RPMI8226 (cell line): ENCODE measurements around the gene SCART1.
"Not testable (repeated sequence)": the region's sequence is repeated elsewhere in the genome, so short reads cannot be mapped to it uniquely, and the experiment has no call there.

Source experiments
- DNase-seq: peaks from one replicate; pipeline ENCODE4 v3.0.0-alpha.2; 2015

SCART1 gene

DNA sequence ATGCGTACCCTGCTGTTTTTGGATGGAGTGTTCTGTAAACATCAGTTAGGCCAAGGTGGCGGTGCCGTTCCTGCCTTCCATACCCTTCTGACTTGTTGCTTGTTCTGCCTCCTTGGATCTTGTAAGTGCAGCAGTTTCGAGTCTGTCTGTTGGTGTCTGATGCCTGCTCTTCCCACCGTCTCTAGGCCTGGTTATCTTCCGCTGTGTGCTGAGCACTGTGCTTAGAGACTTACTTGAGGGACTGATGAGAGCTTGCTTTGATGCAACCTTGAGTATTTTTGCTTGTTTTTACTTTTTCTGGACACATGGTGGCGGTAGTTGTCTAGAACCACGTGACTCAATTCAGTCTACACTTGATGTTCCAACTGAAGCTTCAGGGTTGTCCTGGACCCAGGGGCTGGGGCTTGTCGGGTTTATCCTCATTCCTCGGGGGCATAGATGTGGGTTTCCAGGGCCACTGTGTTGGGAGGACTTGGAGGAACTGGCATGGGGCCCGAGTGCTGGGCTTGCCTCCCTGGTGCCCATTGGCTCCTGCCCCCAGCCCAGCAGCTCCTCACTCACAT, 15.0 kb upstream of the SCART1 start:
- peak; percentile 16 for DNase-seq

DNA sequence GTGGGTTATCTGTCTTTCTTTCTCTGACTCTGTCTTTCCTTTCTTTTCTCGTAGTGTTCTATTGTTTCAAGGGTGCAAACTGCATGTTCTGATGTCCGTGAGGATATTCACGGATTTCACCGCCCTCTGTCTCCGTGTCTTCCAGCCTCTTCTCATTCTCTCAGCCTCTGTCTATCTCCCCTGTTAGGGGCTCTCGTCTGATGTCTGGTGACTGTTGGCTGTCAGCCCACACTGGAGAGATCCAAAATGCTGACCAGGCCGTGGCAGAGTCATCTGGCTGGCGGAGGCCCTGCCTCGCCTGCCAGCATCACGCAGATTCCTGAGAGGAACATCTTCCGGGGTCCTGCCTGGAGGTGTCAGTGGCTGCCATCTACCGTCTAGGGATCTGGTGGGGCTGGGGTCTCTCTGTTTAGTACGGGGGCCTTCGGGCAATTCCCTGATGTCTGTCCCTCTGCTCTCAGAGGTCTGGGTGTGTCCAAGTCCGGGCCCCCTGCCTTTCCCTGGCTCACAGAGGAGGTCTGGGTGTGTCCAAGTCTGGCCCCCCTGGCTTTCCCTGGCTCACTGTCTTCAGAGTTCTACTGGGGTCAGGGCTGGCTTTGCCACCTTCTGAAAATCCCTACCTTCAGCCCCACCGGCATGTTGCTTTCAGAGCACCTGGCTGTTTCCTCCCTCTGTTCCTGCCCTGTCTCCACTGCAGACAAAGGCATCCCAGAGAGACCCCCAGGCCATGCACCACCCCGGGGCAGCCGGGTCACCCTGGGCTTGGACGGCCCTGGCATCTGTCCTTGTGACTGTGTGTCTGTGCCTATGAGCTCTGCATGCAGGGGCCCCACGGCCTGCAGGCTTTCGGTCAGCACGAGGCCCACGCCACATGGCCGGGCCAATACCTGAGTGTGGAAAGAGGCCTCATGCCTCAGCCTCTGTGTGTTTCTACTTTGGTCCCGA, 14.0 kb upstream of the SCART1 start:
- no peak for DNase-seq

DNA sequence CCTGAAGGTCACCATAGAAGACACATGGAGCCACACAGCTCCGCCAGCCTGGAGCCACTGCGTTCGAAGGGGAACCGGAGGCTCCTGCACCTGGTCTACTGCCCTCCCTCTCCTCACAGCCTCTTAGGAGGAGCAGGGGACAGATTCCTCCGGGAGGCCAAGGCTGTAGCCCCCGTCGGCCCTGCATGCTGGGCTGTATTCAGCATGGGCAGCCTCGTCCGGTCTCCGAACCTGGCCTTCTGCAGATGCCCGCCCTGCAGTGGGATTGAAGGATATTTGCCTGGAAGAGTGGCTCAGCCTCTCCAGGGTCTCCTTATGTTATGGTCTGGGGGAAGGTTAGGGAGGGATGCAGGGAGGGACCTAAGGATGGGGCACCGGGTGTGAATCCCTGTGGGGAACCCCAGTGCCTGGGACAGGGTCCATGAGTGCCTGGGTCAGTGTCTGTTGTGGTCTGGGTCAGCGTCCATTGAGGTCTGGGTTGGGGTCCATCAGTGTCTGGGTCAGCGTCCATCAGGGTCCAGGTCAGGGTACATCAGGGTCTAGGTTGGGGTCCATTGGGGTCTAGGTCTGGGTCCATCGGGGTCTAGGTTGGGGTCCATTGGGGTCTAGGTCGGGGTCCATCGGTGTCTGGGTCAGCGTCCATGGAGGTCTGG, 13.0 kb upstream of the SCART1 start:
- DNase-seq: no peak

DNA sequence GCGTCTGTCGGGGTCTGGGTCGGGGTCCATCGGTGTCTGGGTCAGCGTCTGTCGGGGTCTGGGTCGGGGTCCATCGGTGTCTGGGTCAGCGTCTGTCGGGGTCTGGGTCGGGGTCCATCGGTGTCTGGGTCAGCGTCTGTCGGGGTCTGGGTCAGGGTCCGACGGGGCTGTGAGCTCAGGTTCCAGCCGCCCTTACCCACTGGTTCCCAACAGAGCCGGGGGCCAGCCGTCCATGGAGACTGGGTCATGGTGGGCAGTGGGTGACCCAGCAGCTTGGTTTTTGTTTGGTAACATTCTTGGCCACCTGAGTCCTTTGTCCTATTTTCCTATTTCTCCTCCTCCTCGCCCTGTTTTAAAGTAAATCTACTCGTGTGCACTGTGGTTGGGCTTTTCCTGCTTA, 12.4 kb upstream of the SCART1 start:
- not testable (repeated sequence) for DNase-seq

DNA sequence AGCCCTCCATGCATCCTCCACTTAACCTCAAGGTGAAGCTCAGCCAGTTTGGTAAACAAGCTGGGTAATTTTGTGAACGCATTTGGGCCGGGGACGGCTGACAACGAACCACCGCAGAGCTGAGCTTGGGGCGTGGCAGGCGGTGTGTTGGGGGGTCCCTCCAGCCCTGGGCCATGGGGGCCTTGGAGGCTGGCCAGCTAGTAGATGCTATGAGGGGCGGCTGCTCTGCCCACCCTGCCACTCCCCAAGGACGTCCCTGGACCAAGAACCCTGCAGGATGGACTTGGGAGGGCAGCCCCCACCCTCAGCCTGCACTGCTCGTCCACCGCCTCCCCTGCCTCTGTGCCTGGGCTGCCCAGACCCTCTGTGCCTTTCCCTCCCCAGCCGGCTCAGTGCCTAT, 12.0 kb upstream of the SCART1 start:
- no peak for DNase-seq

DNA sequence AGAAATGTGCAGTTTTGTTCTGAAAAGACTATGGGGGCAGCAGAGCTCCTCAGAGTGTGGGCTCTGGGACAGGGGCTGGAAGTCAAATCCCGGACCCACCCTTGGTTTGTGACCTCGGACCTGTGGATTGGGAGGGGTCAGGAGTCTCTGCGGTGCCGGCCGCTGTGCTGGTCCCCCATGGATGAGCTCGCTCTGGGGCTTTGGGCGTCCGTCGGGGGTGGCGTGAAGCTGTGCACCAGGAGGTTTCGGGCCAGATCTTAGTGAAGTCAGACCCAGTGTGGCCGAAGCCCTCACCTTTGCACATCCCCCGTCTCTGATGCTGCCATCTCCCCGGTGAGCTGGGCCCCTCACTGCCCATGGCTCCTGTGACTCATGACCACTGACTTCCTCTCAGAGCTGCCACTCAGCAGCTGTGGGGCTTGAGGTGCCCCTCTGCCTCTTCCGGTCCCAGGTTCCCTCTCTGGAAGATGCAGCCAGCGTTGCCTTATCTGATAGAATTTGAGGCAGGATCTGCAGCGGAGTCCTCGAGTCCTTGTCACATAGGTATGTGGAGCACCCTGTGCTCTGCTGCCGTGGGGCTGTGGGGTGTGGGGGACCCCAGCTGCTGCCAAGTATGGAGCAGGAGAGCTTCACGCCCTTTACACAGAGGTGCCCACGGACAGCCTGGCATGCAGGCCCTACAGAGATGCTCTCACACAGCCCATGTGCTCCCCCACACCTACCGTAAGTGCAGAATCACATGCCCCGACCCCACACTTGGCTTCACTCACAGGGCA, 11.4 kb upstream of the SCART1 start:
- DNase-seq: no peak

DNA sequence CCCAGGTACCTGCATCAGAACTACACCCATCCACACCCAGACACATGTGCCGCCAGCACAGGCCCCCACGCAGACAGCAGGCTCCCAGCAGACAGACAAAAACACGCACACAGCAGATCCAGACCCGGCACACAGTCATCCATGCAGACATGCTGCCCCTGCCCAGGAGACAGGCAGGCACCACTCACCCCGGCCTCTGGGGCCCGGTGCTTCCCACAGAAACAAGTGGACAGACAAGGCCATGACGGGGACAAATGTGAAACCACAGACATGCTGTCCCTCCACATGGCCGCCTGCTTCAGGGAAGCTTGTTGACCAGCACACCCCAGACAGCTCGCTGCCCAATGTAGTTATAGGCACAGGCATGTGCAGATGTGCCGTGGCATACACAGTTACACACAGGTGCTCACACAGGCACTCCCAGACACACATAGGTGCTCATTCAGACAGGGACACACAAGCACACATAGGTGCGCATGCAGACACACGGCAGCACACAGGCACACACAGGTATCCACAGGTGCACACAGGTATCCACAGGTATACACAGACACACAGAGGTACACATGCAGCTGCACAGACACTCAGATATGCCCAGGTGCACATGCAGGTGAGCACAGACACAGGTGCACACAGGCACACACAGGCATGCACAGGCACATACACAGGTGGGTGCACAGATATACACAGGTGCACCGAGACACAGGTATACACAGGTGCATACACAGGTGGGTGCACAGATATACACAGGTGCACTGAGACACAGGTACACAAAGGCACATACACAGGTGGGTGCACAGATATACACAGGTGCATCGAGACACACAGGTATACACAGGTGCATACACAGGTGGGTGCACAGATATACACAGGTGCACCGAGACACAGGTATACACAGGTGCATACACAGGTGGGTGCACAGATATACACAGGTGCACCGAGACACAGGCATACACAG, 10.5 kb upstream of the SCART1 start:
- no peak for DNase-seq

DNA sequence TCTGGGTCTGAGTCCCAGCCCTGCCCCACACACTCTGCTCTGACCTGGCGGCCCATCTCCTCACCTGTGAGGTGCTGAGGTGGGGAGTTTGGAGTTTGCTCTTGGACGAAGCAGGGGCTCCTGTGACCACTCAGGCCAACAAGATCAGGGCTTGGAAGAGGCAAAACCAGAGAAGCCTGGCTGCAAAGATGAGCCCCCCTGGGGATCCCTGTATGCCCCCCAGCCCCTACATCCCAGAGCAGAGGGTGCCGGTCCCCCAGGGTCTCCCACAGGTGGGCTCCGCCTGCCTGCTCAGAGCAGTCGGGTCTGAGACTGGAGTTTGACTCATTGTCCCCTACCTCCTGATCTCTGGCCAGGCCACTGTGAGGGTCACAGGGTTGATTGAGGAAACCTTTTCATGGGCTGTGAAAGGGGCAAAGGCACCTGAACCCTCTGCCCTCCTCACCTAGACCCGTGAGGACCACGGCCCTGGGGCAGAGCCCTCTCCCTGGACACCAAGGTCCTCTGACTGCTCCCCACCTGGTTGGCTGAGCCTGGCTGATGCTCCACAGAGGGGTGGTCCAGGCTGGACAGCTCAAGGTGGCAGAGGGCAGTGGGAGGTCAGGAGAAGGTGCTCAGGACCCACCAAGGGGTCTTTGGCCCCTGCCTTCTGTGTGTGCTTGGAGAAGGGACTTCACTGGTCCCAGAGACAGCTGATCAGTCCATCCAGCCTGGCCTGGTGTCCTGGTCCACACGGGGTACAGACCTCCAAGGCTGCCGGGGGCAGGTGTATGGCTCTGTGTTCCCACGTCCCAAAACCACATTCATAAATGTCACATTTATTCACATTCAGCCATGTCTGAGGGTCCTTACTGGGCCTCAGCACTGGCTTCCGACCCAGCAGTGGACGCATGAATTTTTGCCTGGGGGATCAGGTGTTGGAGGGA, 9.1 kb upstream of the SCART1 start:
- no peak for DNase-seq

DNA sequence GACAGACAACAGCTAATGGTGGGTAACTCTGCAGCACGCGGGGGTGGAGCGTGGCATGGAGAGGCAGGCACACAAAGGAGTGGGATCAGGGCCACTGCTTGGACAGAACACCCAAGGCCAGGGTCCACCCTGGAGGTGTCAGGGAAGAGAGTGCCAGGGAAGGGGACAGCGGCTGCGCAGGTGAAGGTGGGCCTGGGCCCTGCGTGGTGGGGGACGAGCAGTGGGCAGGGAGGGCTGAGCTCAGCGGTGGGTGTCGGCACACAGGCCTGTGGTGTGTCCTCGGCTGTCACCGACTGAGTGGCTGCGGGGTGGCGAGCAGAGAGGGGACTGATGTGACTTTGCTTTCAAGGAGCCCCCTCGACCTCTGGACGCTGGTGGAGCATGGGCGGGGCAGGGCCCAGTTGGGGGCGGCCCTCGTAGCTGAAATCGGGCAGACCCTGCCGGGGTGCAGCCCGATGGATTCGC, 8.4 kb upstream of the SCART1 start:
- no peak for DNase-seq

DNA sequence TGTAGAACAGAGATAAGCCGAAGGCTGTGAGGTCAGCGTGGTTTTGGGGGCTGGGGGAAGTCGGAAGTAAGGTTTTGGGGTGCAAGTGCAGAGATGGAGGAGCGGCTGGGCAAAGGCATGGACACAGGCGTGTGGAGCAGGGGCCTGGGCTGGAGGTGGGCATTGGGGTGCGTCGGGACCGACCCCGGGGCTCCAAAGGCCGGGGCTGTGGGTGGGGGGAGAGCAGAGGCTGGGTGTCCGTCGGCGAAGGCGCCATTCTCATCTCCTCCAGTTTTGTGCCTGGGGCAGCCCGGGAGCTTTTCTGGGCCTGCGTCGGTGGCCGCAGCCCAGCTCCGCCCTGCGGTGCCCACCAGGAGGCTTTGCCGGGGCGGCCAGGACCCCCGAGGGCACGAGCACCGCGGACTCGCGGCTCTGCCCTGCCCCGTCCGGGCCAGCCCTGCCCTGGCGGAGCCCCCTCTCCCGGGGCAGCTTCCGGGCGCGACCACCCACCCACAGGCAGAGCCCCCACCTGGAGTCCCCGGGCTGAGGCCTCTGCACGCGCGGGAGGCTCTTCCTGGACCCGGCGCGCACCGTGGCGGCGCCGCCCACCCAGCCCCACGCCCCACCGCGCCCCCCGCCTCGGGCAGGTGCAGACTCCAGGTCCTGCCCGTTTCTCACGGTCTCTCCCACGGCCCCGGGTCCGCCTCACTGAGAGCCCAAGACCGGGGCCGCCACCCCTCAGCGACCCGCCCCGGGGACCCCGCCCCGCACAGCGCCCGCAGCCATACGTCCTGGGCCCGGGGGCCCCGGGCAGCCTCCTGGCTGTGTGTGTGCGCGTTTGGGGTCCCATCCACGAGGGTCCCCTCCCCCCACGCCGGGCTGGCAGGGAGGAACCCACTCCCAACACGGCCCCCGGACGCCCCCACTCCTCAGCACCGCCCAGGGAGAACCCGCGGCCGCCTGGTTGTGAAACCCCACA, 7.7 kb upstream of the SCART1 start:
- DNase-seq: no peak

DNA sequence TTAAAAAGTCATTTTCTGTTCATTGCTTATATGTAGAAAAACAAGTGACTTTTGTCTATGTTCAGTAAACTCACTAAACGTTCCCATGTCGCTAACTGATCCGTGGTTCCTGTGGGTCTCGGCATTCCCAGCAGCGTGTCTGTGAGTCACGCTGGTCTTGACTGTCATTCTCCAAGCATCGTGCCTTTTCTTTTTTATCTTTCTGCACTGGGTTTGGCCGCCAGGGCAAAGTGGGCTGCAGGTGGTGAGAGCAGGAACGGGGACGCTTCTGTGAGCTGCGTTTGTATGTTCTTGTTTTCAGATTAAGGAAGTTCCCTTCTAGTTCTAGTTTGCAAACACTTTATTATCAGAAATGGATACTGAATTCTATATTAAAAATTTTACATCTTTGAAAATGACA, 6.8 kb upstream of the SCART1 start:
- no peak for DNase-seq

DNA sequence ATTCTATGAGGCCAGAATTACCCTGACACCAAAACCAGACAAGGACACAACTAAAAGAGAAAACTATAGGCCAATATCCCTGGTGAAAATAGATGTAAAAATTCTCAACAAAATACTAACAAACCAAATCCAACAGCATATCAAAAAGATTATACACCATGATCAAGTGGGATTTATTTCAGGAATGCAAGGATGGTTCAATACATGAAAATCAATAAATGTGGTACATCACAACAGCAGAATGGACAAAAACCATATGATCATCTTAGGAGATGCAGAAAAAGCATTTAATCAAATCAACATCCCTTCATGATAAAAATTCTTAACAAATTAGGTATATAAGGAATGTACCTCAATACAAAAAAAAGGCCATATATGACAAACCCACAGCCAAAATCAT, 5.6 kb upstream of the SCART1 start:
- DNase-seq: no peak

DNA sequence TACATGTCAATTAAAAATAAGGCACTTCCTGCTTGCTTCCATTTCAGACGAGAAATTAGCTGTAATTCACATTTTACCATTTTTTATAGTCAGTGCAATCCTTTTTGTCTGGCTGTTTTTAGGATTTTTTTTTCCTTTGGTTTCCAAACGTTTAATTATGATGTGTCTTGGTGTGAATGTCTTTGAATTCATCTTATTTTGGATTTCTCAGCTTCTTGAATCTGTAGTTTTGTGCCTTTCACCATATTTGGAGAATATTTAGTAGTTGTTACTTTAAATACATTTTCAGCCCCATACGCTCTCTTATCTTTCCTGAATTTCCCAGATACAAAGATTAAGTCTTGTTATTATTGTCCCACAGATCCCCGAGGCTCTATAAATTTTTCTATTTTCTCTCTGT, 2.4 kb upstream of the SCART1 start:
- no peak for DNase-seq

DNA sequence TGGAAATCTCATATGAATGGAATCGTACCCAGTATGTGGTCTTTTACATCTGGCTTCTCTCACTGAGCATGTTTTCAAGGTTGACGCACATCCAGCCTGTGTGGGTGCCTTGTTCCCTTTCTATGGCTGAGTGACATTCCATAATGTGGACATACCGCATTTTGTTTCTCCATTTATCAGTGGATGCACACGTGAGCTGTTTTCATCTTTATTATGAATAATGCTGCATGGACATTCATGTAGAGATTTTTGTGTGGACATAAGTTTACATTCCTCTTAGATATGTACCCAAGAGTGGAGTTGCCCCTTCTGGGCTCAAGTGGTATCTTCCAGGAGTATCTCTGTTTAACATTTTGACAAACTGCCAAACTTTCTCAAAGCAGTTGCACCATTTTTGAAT, 1.3 kb upstream of the SCART1 start:
- DNase-seq: no peak

DNA sequence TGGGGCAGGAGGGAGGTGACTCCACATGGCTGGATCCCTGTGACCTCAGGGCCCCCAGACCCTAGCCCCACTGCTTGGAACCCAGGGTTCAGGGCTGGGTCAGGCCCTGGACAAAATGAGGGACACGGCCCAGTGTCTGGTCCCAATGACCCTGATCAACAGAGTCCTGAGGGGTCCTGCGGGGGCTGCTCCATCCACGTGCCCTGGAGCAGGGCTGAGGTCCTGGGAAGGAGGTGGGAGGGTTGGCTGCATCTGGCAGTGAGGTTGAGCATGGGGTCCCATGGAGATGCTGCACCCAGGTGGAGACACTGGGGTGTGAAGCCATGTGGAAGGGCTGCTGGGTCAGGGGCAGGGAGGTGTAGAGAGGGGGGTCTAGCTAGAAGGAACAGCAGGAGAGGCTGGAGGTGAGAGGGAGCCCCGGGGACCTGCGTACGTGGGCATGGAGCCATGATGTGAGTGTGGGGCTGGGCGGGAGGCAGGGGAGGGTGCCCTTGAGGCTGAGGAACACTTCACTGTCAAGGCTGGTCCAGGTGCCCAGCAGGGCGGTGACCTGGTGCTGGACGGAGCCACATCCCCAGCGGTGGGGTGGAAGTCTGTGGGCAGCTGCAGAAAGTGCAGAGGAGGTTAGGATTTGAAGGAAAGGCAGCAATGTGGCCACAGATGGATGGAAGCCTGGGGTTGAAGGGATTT, 604 bp downstream of the SCART1 start:
- DNase-seq: no peak

DNA sequence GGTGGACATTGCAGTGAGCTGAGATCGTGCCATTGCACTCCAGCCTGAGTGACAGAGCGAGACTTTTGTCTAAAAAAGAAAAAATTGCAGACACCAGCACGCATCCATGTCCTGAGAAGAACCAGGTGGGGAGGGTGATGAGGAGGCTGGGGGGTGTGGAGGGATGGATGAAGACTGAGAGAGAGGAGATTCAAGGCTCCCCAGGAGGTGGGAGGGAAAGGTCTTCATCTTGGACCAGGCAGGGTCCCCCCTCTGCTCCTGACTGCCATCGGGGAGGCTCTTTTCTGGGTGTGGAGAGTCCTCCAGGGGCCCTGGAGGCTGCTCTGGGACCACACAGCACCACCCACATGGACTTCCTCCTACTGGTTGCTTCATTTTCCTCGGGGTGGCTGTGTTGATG, 1.5 kb downstream of the SCART1 start:
- DNase-seq: no peak

DNA sequence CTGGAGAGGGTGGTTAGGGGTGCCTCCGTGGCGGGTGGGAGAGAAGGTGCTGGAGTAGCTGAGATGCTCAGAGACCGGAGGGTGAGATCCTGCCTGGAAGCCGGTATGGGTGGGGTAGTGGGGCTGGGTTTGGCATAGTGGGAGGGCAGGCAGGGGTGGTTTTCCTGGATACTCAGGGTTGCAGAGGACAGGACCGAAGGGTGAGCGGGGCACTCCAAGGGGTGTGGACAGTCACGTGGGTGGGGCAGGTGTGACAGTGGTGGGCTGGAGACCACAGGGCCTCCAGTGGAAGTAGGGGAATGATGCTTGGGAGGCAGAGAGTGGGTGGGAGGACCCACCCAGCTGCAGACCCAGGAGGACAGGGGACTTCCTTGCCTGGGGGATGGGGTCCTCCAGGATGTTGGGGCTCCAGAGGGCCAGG, 1.9 kb downstream of the SCART1 start:
- no peak for DNase-seq

DNA sequence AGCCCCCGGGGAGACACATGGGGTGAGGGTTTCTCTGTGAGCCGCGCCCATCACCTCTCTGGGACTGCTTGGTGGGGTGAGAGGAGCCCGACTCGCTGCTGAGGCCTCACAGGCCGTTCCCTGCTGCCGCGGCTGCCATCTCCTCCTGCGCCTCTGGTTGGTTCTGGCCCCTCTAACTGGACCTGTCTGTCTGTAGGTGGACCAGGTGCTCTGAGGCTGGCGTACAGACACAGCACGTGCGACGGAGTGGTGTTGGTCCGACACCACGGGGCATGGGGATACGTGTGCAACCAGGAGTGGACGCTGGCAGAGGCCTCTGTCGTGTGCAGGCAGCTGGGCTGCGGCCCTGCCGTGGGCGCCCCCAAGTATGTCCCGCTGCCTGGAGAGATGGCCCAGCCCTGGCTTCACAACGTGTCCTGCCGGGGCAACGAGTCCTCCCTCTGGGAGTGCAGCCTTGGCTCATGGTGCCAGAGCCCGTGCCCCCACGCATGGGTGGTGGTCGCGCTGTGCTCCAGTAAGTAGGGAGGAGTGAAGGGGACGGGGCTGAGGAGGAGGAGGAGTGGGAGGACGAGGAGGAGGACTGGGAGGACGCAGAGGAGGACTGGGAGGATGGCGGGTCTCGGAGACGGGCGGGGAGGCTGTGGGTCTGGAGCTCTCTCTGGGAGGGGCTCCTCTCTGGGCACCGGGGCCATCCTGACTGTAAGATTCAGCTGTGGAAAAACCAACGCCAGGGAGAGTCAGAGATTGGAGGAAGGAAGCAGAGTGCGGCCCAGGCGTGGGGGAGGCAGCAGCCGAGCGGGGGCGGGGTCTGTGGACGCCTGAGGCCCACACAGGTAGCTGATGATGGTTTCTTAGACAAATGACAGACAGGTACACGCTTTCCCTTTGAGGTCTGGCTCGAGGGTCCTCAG, 2.6 kb downstream of the SCART1 start:
- DNase-seq: no peak
